WTC11 (cell line): Measurements from ENCODE around the gene MOB3A. TPM values are rescaled to one million over a fixed set of nuclear protein-coding genes. Genes with fewer than 3 reads are reported as not detected.

ENCODE experiments used
- ATAC-seq: fragments of 200-7000 bp; cut with Tn5 transposase; 2 replicates; pipeline ENCODE4 v1.10.0; 2021; ENCODE audit warnings: mild to moderate bottlenecking, moderate library complexity
- CTCF ChIA-PET: fragments of 300-600 bp; sonication (Branson Sonifier 250); formaldehyde crosslinking; loops from one replicate; lab custom pipeline; 2021; ENCODE audit warnings: antibody characterized with exemption; lab: Charles Lee
- POLR2A ChIA-PET: fragments of 350-600 bp; sonication (Branson Sonifier 250); formaldehyde crosslinking; loops from one replicate; lab custom pipeline; 2021; ENCODE audit warnings: antibody characterized with exemption; lab: Charles Lee
- DNase-seq: peaks from one replicate; pipeline ENCODE4 v3.0.0; 2021; ENCODE audit warnings: low spot score
- H3K27ac Mint-ChIP-seq: 2 replicates; pipeline ENCODE4 v1.8.0; 2021; ENCODE audit warnings: mixed read lengths
- H3K27me3 Mint-ChIP-seq: 2 replicates; pipeline ENCODE4 v1.8.0; 2021; ENCODE audit warnings: low read depth, mild to moderate bottlenecking, moderate library complexity, mixed read lengths
- H3K36me3 Mint-ChIP-seq: 2 replicates; pipeline ENCODE4 v1.8.0; 2021; ENCODE audit warnings: mixed read lengths
- H3K4me1 Mint-ChIP-seq: 2 replicates; pipeline ENCODE4 v1.8.0; 2022; ENCODE audit warnings: mixed read lengths
- H3K4me3 Mint-ChIP-seq: 2 replicates; pipeline ENCODE4 v1.8.0; 2021; ENCODE audit warnings: mild to moderate bottlenecking, moderate library complexity, mixed read lengths
- H3K9me3 Mint-ChIP-seq: 2 replicates; pipeline ENCODE4 v1.8.0; 2021; ENCODE audit warnings: mixed read lengths
- ATF3 ChIP-seq: sonication (generic); formaldehyde crosslinking; conservative IDR thresholded peaks from 2 replicates; pipeline ENCODE4 v1.8.1; 2022; ENCODE audit warnings: mild to moderate bottlenecking, missing genetic modification reagents
- E2F4 ChIP-seq: sonication (generic); formaldehyde crosslinking; IDR thresholded peaks from 2 replicates; pipeline ENCODE4 v1.8.1; 2022; ENCODE audit warnings: low read depth, mild to moderate bottlenecking, moderate library complexity, missing genetic modification reagents, borderline replicate concordance
- FOXJ3 ChIP-seq: sonication (generic); formaldehyde crosslinking; IDR thresholded peaks from 2 replicates; pipeline ENCODE4 v1.9.0; 2021; ENCODE audit warnings: missing genetic modification reagents, mild to moderate bottlenecking, borderline replicate concordance
- GRHL2 ChIP-seq: fragments of 250-450 bp; sonication (Bioruptor Pico); IDR thresholded peaks from 2 replicates; pipeline ENCODE4 v1.8.0; 2022; ENCODE audit warnings: mild to moderate bottlenecking, moderate library complexity; ENCODE audit not compliant: insufficient replicate concordance, severe bottlenecking
- GTF2I ChIP-seq: fragments of 250-450 bp; sonication (Bioruptor Pico); conservative IDR thresholded peaks from 2 replicates; pipeline ENCODE4 v1.4.0; 2021; ENCODE audit warnings: mild to moderate bottlenecking
- HMGA2 ChIP-seq: fragments of 250-450 bp; sonication (Bioruptor Pico); IDR thresholded peaks from 2 replicates; pipeline ENCODE4 v1.4.0; 2021; ENCODE audit warnings: mild to moderate bottlenecking, moderate library complexity
- KAT7 ChIP-seq: sonication (generic); formaldehyde crosslinking; IDR thresholded peaks from 2 replicates; pipeline ENCODE4 v1.8.1; 2023; ENCODE audit warnings: missing genetic modification reagents, mild to moderate bottlenecking, borderline replicate concordance
- MAX ChIP-seq: sonication (generic); formaldehyde crosslinking; IDR thresholded peaks from 2 replicates; pipeline ENCODE4 v1.8.0; 2022; ENCODE audit warnings: mild to moderate bottlenecking, missing genetic modification reagents
- NFATC4 ChIP-seq: fragments of 250-450 bp; sonication (Bioruptor Pico); IDR thresholded peaks from 2 replicates; pipeline ENCODE4 v1.9.0; 2021; ENCODE audit warnings: mild to moderate bottlenecking
- RORB ChIP-seq: fragments of 250-450 bp; sonication (Bioruptor Pico); IDR thresholded peaks from 2 replicates; pipeline ENCODE4 v1.9.0; 2021; ENCODE audit warnings: mild to moderate bottlenecking
- TP53 ChIP-seq: sonication (generic); formaldehyde crosslinking; IDR thresholded peaks from 2 replicates; pipeline ENCODE4 v1.8.1; 2023; ENCODE audit warnings: mild to moderate bottlenecking, missing genetic modification reagents
- ZNF232 ChIP-seq: sonication (generic); formaldehyde crosslinking; IDR thresholded peaks from 2 replicates; pipeline ENCODE4 v1.8.0; 2022; ENCODE audit warnings: mild to moderate bottlenecking, missing genetic modification reagents
- ZNF671 ChIP-seq: fragments of 250-450 bp; sonication (Bioruptor Pico); IDR thresholded peaks from 2 replicates; pipeline ENCODE4 v1.8.0; 2021; ENCODE audit warnings: mild to moderate bottlenecking
- total RNA-seq: library from RNA; stranded (reverse); gene quantifications from 3 replicates; pipeline ENCODE4 v1.2.3, GENCODE V29; 2021
- TF ChIP-seq, protein P1 (sequence below): sonication (generic); formaldehyde crosslinking; IDR thresholded peaks from 2 replicates; pipeline ENCODE4 v1.8.0; 2022; ENCODE audit warnings: mild to moderate bottlenecking, missing genetic modification reagents
- TF ChIP-seq, protein P2 (sequence below): sonication (generic); formaldehyde crosslinking; IDR thresholded peaks from 2 replicates; pipeline ENCODE4 v1.8.1; 2023; ENCODE audit warnings: mild to moderate bottlenecking, missing genetic modification reagents, borderline replicate concordance
- TF ChIP-seq, protein P3 (sequence below): sonication (generic); formaldehyde crosslinking; IDR thresholded peaks from 2 replicates; pipeline ENCODE4 v1.8.1; 2022; ENCODE audit warnings: mild to moderate bottlenecking, moderate library complexity, missing genetic modification reagents
- TF ChIP-seq, protein P4 (sequence below): sonication (generic); formaldehyde crosslinking; IDR thresholded peaks from 2 replicates; pipeline ENCODE4 v1.8.0; 2023; ENCODE audit warnings: mild to moderate bottlenecking, missing genetic modification reagents
- TF ChIP-seq, protein P5 (sequence below): sonication (generic); formaldehyde crosslinking; IDR thresholded peaks from 2 replicates; pipeline ENCODE4 v1.8.0; 2022; ENCODE audit warnings: missing genetic modification reagents

The MOB3A gene
- total RNA-seq, 1 experiment from 2014 or later, result 8.1 TPM

- TF ChIP-seq KAT7 (no peak), E2F4 (CRISPR knock-in tag) (no peak), NFATC4 (CRISPR knock-in tag) (no peak), HMGA2 (CRISPR knock-in tag) (no peak), MAX (CRISPR knock-in tag) (no peak), FOXJ3 (CRISPR knock-in tag) (no peak)
Measured at GRCh38 chr19:2103045-2103707, 7.0 kb upstream of the MOB3A start (continued).

- POLR2A ChIA-PET, result no interaction called here
- Mint-ChIP-seq H3K9me3 (peaks cover 22% of the 10 kb centered on the region), H3K27ac (peak overlapping the region; percentile 49), H3K4me1 (no peaks in the 10 kb centered on the region; the same call in 1 of the 2 replicates), H3K36me3 (peaks cover 49% of the 10 kb centered on the region)
- ATAC-seq (no peak), DNase-seq (no peak)
- TF ChIP-seq, protein P1, sequence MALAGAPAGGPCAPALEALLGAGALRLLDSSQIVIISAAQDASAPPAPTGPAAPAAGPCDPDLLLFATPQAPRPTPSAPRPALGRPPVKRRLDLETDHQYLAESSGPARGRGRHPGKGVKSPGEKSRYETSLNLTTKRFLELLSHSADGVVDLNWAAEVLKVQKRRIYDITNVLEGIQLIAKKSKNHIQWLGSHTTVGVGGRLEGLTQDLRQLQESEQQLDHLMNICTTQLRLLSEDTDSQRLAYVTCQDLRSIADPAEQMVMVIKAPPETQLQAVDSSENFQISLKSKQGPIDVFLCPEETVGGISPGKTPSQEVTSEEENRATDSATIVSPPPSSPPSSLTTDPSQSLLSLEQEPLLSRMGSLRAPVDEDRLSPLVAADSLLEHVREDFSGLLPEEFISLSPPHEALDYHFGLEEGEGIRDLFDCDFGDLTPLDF (CRISPR knock-in tag), result no peak
- TF ChIP-seq GRHL2 (no peak), GTF2I (no peak), KAT7 (no peak), ZNF671 (CRISPR knock-in tag) (no peak), TP53 (CRISPR knock-in tag) (no peak)
- TF ChIP-seq, protein P2, sequence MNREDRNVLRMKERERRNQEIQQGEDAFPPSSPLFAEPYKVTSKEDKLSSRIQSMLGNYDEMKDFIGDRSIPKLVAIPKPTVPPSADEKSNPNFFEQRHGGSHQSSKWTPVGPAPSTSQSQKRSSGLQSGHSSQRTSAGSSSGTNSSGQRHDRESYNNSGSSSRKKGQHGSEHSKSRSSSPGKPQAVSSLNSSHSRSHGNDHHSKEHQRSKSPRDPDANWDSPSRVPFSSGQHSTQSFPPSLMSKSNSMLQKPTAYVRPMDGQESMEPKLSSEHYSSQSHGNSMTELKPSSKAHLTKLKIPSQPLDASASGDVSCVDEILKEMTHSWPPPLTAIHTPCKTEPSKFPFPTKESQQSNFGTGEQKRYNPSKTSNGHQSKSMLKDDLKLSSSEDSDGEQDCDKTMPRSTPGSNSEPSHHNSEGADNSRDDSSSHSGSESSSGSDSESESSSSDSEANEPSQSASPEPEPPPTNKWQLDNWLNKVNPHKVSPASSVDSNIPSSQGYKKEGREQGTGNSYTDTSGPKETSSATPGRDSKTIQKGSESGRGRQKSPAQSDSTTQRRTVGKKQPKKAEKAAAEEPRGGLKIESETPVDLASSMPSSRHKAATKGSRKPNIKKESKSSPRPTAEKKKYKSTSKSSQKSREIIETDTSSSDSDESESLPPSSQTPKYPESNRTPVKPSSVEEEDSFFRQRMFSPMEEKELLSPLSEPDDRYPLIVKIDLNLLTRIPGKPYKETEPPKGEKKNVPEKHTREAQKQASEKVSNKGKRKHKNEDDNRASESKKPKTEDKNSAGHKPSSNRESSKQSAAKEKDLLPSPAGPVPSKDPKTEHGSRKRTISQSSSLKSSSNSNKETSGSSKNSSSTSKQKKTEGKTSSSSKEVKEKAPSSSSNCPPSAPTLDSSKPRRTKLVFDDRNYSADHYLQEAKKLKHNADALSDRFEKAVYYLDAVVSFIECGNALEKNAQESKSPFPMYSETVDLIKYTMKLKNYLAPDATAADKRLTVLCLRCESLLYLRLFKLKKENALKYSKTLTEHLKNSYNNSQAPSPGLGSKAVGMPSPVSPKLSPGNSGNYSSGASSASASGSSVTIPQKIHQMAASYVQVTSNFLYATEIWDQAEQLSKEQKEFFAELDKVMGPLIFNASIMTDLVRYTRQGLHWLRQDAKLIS, result no peak
- TF ChIP-seq, protein P3, sequence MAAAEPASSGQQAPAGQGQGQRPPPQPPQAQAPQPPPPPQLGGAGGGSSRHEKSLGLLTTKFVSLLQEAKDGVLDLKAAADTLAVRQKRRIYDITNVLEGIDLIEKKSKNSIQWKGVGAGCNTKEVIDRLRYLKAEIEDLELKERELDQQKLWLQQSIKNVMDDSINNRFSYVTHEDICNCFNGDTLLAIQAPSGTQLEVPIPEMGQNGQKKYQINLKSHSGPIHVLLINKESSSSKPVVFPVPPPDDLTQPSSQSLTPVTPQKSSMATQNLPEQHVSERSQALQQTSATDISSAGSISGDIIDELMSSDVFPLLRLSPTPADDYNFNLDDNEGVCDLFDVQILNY (CRISPR knock-in tag), result no peak
- TF ChIP-seq, all 79 proteins: peak for 0
- Mint-ChIP-seq H3K4me3 (no peak overlapping the region), H3K27me3 (no peaks in the 10 kb centered on the region)
- CTCF ChIA-PET, result no interaction called here
Measured at GRCh38 chr19:2101417-2102335, 5.5 kb upstream of the MOB3A start.

GRCh38 chr19:2100719-2101061 lies 4.6 kb upstream of the MOB3A start:
- no peak overlapping the region for H3K4me3 Mint-ChIP-seq

More at GRCh38 chr19:2100719-2101061, 4.6 kb upstream of the MOB3A start:
- POLR2A ChIA-PET, result no interaction called here
- peaks cover 14% of the 10 kb centered on the region for H3K9me3 Mint-ChIP-seq
- DNase-seq, result no peak
- H3K4me1 Mint-ChIP-seq, result peaks cover 1% of the 10 kb centered on the region; the same call in 1 of the 2 replicates
- TF ChIP-seq, protein P4, sequence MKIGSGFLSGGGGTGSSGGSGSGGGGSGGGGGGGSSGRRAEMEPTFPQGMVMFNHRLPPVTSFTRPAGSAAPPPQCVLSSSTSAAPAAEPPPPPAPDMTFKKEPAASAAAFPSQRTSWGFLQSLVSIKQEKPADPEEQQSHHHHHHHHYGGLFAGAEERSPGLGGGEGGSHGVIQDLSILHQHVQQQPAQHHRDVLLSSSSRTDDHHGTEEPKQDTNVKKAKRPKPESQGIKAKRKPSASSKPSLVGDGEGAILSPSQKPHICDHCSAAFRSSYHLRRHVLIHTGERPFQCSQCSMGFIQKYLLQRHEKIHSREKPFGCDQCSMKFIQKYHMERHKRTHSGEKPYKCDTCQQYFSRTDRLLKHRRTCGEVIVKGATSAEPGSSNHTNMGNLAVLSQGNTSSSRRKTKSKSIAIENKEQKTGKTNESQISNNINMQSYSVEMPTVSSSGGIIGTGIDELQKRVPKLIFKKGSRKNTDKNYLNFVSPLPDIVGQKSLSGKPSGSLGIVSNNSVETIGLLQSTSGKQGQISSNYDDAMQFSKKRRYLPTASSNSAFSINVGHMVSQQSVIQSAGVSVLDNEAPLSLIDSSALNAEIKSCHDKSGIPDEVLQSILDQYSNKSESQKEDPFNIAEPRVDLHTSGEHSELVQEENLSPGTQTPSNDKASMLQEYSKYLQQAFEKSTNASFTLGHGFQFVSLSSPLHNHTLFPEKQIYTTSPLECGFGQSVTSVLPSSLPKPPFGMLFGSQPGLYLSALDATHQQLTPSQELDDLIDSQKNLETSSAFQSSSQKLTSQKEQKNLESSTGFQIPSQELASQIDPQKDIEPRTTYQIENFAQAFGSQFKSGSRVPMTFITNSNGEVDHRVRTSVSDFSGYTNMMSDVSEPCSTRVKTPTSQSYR, result no peak
- TF ChIP-seq, protein P5, sequence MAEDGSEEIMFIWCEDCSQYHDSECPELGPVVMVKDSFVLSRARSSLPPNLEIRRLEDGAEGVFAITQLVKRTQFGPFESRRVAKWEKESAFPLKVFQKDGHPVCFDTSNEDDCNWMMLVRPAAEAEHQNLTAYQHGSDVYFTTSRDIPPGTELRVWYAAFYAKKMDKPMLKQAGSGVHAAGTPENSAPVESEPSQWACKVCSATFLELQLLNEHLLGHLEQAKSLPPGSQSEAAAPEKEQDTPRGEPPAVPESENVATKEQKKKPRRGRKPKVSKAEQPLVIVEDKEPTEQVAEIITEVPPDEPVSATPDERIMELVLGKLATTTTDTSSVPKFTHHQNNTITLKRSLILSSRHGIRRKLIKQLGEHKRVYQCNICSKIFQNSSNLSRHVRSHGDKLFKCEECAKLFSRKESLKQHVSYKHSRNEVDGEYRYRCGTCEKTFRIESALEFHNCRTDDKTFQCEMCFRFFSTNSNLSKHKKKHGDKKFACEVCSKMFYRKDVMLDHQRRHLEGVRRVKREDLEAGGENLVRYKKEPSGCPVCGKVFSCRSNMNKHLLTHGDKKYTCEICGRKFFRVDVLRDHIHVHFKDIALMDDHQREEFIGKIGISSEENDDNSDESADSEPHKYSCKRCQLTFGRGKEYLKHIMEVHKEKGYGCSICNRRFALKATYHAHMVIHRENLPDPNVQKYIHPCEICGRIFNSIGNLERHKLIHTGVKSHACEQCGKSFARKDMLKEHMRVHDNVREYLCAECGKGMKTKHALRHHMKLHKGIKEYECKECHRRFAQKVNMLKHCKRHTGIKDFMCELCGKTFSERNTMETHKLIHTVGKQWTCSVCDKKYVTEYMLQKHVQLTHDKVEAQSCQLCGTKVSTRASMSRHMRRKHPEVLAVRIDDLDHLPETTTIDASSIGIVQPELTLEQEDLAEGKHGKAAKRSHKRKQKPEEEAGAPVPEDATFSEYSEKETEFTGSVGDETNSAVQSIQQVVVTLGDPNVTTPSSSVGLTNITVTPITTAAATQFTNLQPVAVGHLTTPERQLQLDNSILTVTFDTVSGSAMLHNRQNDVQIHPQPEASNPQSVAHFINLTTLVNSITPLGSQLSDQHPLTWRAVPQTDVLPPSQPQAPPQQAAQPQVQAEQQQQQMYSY (CRISPR knock-in tag), result no peak
- no peak for TF ChIP-seq ATF3 (CRISPR knock-in tag)
- no peak for TF ChIP-seq ZNF232 (CRISPR knock-in tag)
- no peak for TF ChIP-seq RORB (CRISPR knock-in tag)
- TF ChIP-seq, all 79 proteins: peak for 0
- no peak for ATAC-seq
- Mint-ChIP-seq H3K27me3 (no peaks in the 10 kb centered on the region), H3K36me3 (peaks cover 39% of the 10 kb centered on the region), H3K27ac (no peak overlapping the region)
- CTCF ChIA-PET, result no interaction called here
